AG04450 (cell line): Measurements from ENCODE around the gene DNAJC1. TPM values are rescaled to one million over a fixed set of nuclear protein-coding genes. Genes with fewer than 3 reads are reported as not detected.

Source experiments
- CTCF ChIA-PET: fragments of 300-600, 350-600 bp; formaldehyde crosslinking; extraction: SDS; loops from one replicate; lab custom pipeline; 2022; ENCODE audit warnings: antibody characterized with exemption, inconsistent platforms; lab: Charles Lee
- POLR2A ChIA-PET: fragments of 350-600 bp; formaldehyde crosslinking; extraction: SDS; loops from one replicate; lab custom pipeline; 2021; ENCODE audit warnings: antibody characterized with exemption, inconsistent platforms; lab: Yijun Ruan, JAX
- DNase-seq: peaks from one replicate; pipeline ENCODE4 v3.0.0-alpha.2; 2011; ENCODE audit warnings: low read depth, low spot score
- H3K27ac ChIP-seq: one replicate; pipeline ENCODE4 v1.5.1; 2012; ENCODE audit warnings: low read depth, low read length, control low read depth
- H3K27me3 ChIP-seq: one replicate; pipeline ENCODE4 v1.6.0; 2012; ENCODE audit warnings: low read length; ENCODE audit not compliant: control insufficient read depth, insufficient read depth
- H3K4me3 ChIP-seq: 2 replicates; pipeline ENCODE4 v1.5.1; 2011; ENCODE audit warnings: mild to moderate bottlenecking, low read depth, low read length, control low read depth
- H3K9me3 ChIP-seq: 2 replicates; pipeline ENCODE4 v1.5.1; 2012; ENCODE audit warnings: low read length; ENCODE audit not compliant: control insufficient read depth, insufficient read depth
- CTCF ChIP-seq: IDR thresholded peaks from 2 replicates; pipeline ENCODE4 v1.5.1; 2011; ENCODE audit warnings: low read depth, low read length, control low read depth, inconsistent platforms
- polyA plus RNA-seq: library from polyadenylated mRNA; depleted of rRNA; stranded (reverse); fragments of >200 nt; gene quantifications from 2 replicates; pipeline ENCODE4 v1.2.3, GENCODE V29; 2011

The DNAJC1 gene
- polyA plus RNA-seq, 1 experiment, result 21.5 TPM

- CTCF ChIA-PET, result no interaction called here
- TF ChIP-seq CTCF, result no peak
- no peak for DNase-seq
- H3K27ac ChIP-seq, result no peak overlapping the region
- no peak overlapping the region for H3K4me3 ChIP-seq
- POLR2A ChIA-PET, result no interaction called here
- H3K9me3 ChIP-seq, result no peaks in the 10 kb centered on the region
- no peaks in the 10 kb centered on the region for H3K27me3 ChIP-seq
Measured at GRCh38 chr10:21742740-21743412, 260.7 kb downstream of the DNAJC1 start.

GRCh38 chr10:21740989-21741388 lies 262.5 kb downstream of the DNAJC1 start:
- no peak overlapping the region for H3K4me3 ChIP-seq
- no peaks in the 10 kb centered on the region for H3K27me3 ChIP-seq
- no peak overlapping the region for H3K27ac ChIP-seq
- TF ChIP-seq CTCF, result no peak
- ChIA-PET CTCF (interaction anchor here (0.7 kb wide), 1 partner anchor 481 kb away, joined by 3 read pairs; no protein-coding TSS in a partner anchor), POLR2A (no interaction called here)
- H3K9me3 ChIP-seq, result no peaks in the 10 kb centered on the region
- no peak for DNase-seq

- H3K27ac ChIP-seq, result no peak overlapping the region
- DNase-seq, result no peak
- H3K9me3 ChIP-seq, result no peaks in the 10 kb centered on the region
- no peaks in the 10 kb centered on the region for H3K27me3 ChIP-seq
- CTCF ChIA-PET, result no interaction called here
- no peak for TF ChIP-seq CTCF
- POLR2A ChIA-PET, result no interaction called here
- H3K4me3 ChIP-seq, result no peak overlapping the region
Measured at GRCh38 chr10:21737106-21737505, 266.4 kb downstream of the DNAJC1 start.

GRCh38 chr10:21733710-21734109 lies 269.8 kb downstream of the DNAJC1 start:
- no peak overlapping the region for H3K4me3 ChIP-seq
- CTCF ChIA-PET, result interaction anchor here (0.6 to 5.2 kb wide), 5 partner anchors 10 to 463 kb away, joined by 3 to 55 read pairs (median 5); no protein-coding TSS in a partner anchor
- no peak for DNase-seq
- H3K27ac ChIP-seq, result no peak overlapping the region
- H3K27me3 ChIP-seq, result no peaks in the 10 kb centered on the region
- POLR2A ChIA-PET, result no interaction called here
- TF ChIP-seq CTCF, result no peak
- H3K9me3 ChIP-seq, result no peaks in the 10 kb centered on the region

GRCh38 chr10:21732067-21732772 lies 271.3 kb downstream of the DNAJC1 start:
- peak; percentile 98 for TF ChIP-seq CTCF
- peak; percentile 61 for DNase-seq
- Histone ChIP-seq H3K27me3 (no peaks in the 10 kb centered on the region), H3K27ac (no peak overlapping the region), H3K4me3 (no peak overlapping the region), H3K9me3 (no peaks in the 10 kb centered on the region)
- ChIA-PET CTCF (interaction anchor here (0.6 to 5.2 kb wide), 30 partner anchors 8 to 654 kb away, joined by 3 to 55 read pairs (median 4); partner anchors contain the start of gene SKIDA1), POLR2A (interaction anchor here (1.4 kb wide), 1 partner anchor 236 kb away, joined by 5 read pairs; no protein-coding TSS in a partner anchor)
